HL-60 (cell line): ENCODE results near the gene CALN1.

ENCODE experiments used
- DNase-seq, 2 experiments: peaks; one replicate each; pipeline ENCODE4 v3.0.0-alpha.2; 2010 to 2020; ENCODE audit warnings: low read depth in 1 of 2, low spot score in 1 of 2
- H3K27ac ChIP-seq: fragments of 250-450 bp; sonication (Bioruptor Pico); replicated peaks from 2 replicates; pipeline ENCODE4 v1.5.1; 2020; ENCODE audit warnings: mild to moderate bottlenecking, moderate library complexity
- H3K27me3 ChIP-seq: fragments of 250-450 bp; sonication (Bioruptor Pico); 2 replicates; pipeline ENCODE4 v1.5.1; 2021; ENCODE audit warnings: mild to moderate bottlenecking, moderate library complexity; ENCODE audit not compliant: insufficient read depth, poor library complexity, severe bottlenecking
- H3K4me3 ChIP-seq: replicated peaks from 2 replicates; pipeline ENCODE4 v1.5.1; 2011; ENCODE audit warnings: mild to moderate bottlenecking, control low read depth, low read length; ENCODE audit not compliant: insufficient read depth
- CTCF ChIP-seq: IDR thresholded peaks from one replicate; pipeline ENCODE4 v1.5.1; 2011; ENCODE audit warnings: low read length, control low read depth, inconsistent platforms; ENCODE audit not compliant: insufficient read depth
- GABPA ChIP-seq: IDR thresholded peaks from 2 replicates; pipeline ENCODE4 v1.6.1; 2012; ENCODE audit warnings: low read depth
- POLR2AphosphoS5 ChIP-seq: IDR thresholded peaks from 2 replicates; pipeline ENCODE4 v1.6.1; 2012; ENCODE audit warnings: low read depth
- SPI1 ChIP-seq: IDR thresholded peaks from 2 replicates; pipeline ENCODE4 v1.6.1; 2012; ENCODE audit warnings: low read depth, mild to moderate bottlenecking, borderline replicate concordance
- TF ChIP-seq, protein P1 (sequence below): IDR thresholded peaks from 2 replicates; pipeline ENCODE4 v1.6.1; 2012; ENCODE audit warnings: low read depth; ENCODE audit not compliant: insufficient replicate concordance

CALN1 gene

GRCh38 chr7:72258074-72258473 is 154.1 kb downstream of the CALN1 start:
- Histone ChIP-seq H3K27ac (no peak overlapping the region), H3K4me3 (no peak overlapping the region), H3K27me3 (no peaks in the 10 kb centered on the region)
- no peak for TF ChIP-seq POLR2AphosphoS5
- no peak for DNase-seq

GRCh38 chr7:72254455-72254854 is 157.7 kb downstream of the CALN1 start:
- DNase-seq: no peak
- no peaks in the 10 kb centered on the region for H3K27me3 ChIP-seq
- TF ChIP-seq SPI1: no peak
- TF ChIP-seq POLR2AphosphoS5: no peak
- TF ChIP-seq GABPA: no peak
- TF ChIP-seq CTCF: no peak
- TF ChIP-seq, protein P1, sequence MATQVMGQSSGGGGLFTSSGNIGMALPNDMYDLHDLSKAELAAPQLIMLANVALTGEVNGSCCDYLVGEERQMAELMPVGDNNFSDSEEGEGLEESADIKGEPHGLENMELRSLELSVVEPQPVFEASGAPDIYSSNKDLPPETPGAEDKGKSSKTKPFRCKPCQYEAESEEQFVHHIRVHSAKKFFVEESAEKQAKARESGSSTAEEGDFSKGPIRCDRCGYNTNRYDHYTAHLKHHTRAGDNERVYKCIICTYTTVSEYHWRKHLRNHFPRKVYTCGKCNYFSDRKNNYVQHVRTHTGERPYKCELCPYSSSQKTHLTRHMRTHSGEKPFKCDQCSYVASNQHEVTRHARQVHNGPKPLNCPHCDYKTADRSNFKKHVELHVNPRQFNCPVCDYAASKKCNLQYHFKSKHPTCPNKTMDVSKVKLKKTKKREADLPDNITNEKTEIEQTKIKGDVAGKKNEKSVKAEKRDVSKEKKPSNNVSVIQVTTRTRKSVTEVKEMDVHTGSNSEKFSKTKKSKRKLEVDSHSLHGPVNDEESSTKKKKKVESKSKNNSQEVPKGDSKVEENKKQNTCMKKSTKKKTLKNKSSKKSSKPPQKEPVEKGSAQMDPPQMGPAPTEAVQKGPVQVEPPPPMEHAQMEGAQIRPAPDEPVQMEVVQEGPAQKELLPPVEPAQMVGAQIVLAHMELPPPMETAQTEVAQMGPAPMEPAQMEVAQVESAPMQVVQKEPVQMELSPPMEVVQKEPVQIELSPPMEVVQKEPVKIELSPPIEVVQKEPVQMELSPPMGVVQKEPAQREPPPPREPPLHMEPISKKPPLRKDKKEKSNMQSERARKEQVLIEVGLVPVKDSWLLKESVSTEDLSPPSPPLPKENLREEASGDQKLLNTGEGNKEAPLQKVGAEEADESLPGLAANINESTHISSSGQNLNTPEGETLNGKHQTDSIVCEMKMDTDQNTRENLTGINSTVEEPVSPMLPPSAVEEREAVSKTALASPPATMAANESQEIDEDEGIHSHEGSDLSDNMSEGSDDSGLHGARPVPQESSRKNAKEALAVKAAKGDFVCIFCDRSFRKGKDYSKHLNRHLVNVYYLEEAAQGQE: no peak
- H3K27ac ChIP-seq: no peak overlapping the region
- H3K4me3 ChIP-seq: no peak overlapping the region

- Histone ChIP-seq H3K27ac (no peak overlapping the region), H3K27me3 (no peaks in the 10 kb centered on the region), H3K4me3 (no peak overlapping the region)
- no peak for TF ChIP-seq POLR2AphosphoS5
- no peak for TF ChIP-seq GABPA
- TF ChIP-seq CTCF: no peak
- no peak for TF ChIP-seq SPI1
- TF ChIP-seq, protein P1: no peak
- DNase-seq: no peak
Measured at GRCh38 chr7:72249106-72249505, 163.0 kb downstream of the CALN1 start.

DNA sequence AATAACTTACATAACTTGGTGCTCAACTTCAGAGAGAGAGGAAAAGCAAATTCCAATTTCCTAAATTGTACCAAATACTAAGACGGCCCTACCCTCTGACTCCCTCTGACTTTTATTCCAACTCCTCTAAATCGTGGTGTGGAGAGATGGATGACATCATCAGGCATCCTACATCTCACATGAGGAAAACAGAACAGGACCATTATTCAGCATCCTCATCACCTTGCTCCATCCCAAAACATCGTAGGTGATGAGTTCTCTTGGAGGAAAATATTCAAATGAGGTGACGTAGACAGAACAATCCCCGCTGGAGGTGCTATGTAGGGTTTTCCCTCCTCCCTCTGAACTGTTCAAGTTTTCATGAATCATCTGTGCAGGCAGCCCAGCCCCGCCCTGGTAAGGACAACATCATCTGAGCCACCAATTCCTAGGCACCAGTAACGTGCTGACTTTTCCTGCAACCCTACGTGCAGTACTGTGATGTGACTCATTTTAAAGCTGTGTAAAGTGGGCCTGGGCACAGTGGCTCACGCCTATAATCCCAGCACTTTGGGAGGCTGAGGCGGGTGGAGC is 167.2 kb downstream of the CALN1 start:
- H3K27me3 ChIP-seq: no peaks in the 10 kb centered on the region
- no peak overlapping the region for H3K27ac ChIP-seq
- TF ChIP-seq SPI1: no peak
- TF ChIP-seq GABPA: no peak
- TF ChIP-seq, protein P1: no peak
- no peak for TF ChIP-seq POLR2AphosphoS5
- TF ChIP-seq CTCF: no peak
- H3K4me3 ChIP-seq: no peak overlapping the region
- no peak for DNase-seq
